ENCODE data around the gene GAA. TPM values are rescaled to one million over a fixed set of nuclear protein-coding genes. Genes with fewer than 3 reads are reported as not detected.

Gene GAA
- total RNA-seq, 1 experiment from 2014 or later, result 36.1 TPM

- Histone ChIP-seq H3K36me3 (ENCODE audit: control insufficient read depth, insufficient read depth, low read length) (no peaks in the 10 kb centered on the region; the same call in 1 of the 2 replicates), H3K9me3 (ENCODE audit: control insufficient read depth, insufficient read depth, low read depth, low read length) (no peaks in the 10 kb centered on the region), H3K27ac (ENCODE audit: low read length) (no peak overlapping the region), H3K4me3 (ENCODE audit: low read depth in 2 of 2, low read length in 2 of 2) (no peak overlapping the region), H3K4me1 (ENCODE audit: control insufficient read depth, insufficient read depth, low read length) (peaks cover 7% of the 10 kb centered on the region), H3K27me3 (ENCODE audit: control insufficient read depth, insufficient read depth, low read length) (no peaks in the 10 kb centered on the region)
- DNase-seq (ENCODE audit: low read depth, low spot score), result no peak
- ATAC-seq, result no peak
- in situ Hi-C loops (cut with HindIII; ENCODE audit: low pct_unique_long_range_greater_than_20kb, low sequenced_read_pairs), result no loop called here
- ChIA-PET POLR2A (no interaction called here), CTCF (no interaction called here)
- intact Hi-C loops (cut with micrococcal nuclease; ENCODE audit: unreplicated experiment), result no loop called here
- no TSS peak for BruUV-seq (replicated peaks)
- TF ChIP-seq POLR2AphosphoS5 (IDR thresholded peaks at IDR 0.05; ENCODE audit: low read depth, low read length) (no peak), REST (IDR thresholded peaks at IDR 0.05; ENCODE audit: insufficient read depth in 1 of 2, low read depth in 2 of 2, low read length in 1 of 2) (no peak), TCF7L2 (IDR thresholded peaks at IDR 0.05; ENCODE audit: low read depth, low read length) (no peak)
These were observed 4.4 kb downstream of the GAA start for GRCh38 chr17:80105762-80106161.

GRCh38 chr17:80106176-80106575 lies 4.8 kb downstream of the GAA start:
- BruUV-seq (replicated peaks), result no TSS peak
- DNase-seq (ENCODE audit: low read depth, low spot score) (no peak), ATAC-seq (no peak)
- ChIA-PET POLR2A (no interaction called here), CTCF (no interaction called here)
- intact Hi-C loops (cut with micrococcal nuclease; ENCODE audit: unreplicated experiment), result no loop called here
- in situ Hi-C loops (cut with HindIII; ENCODE audit: low pct_unique_long_range_greater_than_20kb, low sequenced_read_pairs), result no loop called here
- H3K27ac ChIP-seq (ENCODE audit: low read length), result no peak overlapping the region
- TF ChIP-seq REST (IDR thresholded peaks at IDR 0.05; ENCODE audit: insufficient read depth in 1 of 2, low read depth in 2 of 2, low read length in 1 of 2), result no peak
- TF ChIP-seq, protein P1, sequence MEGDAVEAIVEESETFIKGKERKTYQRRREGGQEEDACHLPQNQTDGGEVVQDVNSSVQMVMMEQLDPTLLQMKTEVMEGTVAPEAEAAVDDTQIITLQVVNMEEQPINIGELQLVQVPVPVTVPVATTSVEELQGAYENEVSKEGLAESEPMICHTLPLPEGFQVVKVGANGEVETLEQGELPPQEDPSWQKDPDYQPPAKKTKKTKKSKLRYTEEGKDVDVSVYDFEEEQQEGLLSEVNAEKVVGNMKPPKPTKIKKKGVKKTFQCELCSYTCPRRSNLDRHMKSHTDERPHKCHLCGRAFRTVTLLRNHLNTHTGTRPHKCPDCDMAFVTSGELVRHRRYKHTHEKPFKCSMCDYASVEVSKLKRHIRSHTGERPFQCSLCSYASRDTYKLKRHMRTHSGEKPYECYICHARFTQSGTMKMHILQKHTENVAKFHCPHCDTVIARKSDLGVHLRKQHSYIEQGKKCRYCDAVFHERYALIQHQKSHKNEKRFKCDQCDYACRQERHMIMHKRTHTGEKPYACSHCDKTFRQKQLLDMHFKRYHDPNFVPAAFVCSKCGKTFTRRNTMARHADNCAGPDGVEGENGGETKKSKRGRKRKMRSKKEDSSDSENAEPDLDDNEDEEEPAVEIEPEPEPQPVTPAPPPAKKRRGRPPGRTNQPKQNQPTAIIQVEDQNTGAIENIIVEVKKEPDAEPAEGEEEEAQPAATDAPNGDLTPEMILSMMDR (IDR thresholded peaks at IDR 0.05), result no peak
- no peak for TF ChIP-seq TCF7L2 (IDR thresholded peaks at IDR 0.05; ENCODE audit: low read depth, low read length)
- no peak for TF ChIP-seq POLR2AphosphoS5 (IDR thresholded peaks at IDR 0.05; ENCODE audit: low read depth, low read length)
- TF ChIP-seq SIN3A (IDR thresholded peaks at IDR 0.05; ENCODE audit: borderline replicate concordance, insufficient read depth, low read depth, low read length), result no peak
- H3K36me3 ChIP-seq (ENCODE audit: control insufficient read depth, insufficient read depth, low read length), result no peaks in the 10 kb centered on the region; the same call in 1 of the 2 replicates
- peaks cover 5% of the 10 kb centered on the region for H3K4me1 ChIP-seq (ENCODE audit: control insufficient read depth, insufficient read depth, low read length)
- no peak overlapping the region for H3K4me3 ChIP-seq (ENCODE audit: low read depth in 2 of 2, low read length in 2 of 2)
- no peaks in the 10 kb centered on the region for H3K27me3 ChIP-seq (ENCODE audit: control insufficient read depth, insufficient read depth, low read length)
- no peaks in the 10 kb centered on the region for H3K9me3 ChIP-seq (ENCODE audit: control insufficient read depth, insufficient read depth, low read depth, low read length)

Measured in Panc1 (cell line).